ENCODE data around the gene SULT4A1.

The SULT4A1 gene

DNA sequence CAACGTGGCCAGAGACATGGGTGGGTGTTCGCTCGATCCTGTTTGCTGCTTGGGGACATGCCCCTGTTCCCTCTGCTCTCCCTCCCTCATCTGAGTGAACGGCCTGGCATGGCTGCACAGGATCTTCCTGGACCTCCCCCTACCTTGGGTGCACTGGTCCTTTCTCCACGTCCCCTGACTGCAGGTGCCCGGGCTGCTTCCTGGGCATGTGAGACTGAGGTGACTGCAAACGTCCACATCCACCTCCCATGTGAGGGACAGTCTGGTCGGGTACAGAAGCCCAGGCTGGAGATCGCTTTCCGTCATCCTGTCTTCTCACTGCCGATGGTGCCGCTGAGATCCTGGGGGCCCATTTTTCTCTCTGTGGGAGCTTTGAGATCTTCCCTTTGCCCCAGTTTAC is 11.8 kb downstream of the SULT4A1 start:
- TF ChIP-seq, protein P1, sequence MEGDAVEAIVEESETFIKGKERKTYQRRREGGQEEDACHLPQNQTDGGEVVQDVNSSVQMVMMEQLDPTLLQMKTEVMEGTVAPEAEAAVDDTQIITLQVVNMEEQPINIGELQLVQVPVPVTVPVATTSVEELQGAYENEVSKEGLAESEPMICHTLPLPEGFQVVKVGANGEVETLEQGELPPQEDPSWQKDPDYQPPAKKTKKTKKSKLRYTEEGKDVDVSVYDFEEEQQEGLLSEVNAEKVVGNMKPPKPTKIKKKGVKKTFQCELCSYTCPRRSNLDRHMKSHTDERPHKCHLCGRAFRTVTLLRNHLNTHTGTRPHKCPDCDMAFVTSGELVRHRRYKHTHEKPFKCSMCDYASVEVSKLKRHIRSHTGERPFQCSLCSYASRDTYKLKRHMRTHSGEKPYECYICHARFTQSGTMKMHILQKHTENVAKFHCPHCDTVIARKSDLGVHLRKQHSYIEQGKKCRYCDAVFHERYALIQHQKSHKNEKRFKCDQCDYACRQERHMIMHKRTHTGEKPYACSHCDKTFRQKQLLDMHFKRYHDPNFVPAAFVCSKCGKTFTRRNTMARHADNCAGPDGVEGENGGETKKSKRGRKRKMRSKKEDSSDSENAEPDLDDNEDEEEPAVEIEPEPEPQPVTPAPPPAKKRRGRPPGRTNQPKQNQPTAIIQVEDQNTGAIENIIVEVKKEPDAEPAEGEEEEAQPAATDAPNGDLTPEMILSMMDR (conservative IDR thresholded peaks at IDR 0.05; ENCODE audit: low read length), result no peak
- DNase-seq (ENCODE audit: low read depth), result no peak
- no peak overlapping the region for H3K4me3 ChIP-seq (ENCODE audit: low read length)

GRCh38 chr22:43849731-43850130 is 12.6 kb downstream of the SULT4A1 start:
- DNase-seq (ENCODE audit: low read depth), result no peak
- TF ChIP-seq, protein P1 (conservative IDR thresholded peaks at IDR 0.05; ENCODE audit: low read length), result no peak
- H3K4me3 ChIP-seq (ENCODE audit: low read length), result no peak overlapping the region

DNA sequence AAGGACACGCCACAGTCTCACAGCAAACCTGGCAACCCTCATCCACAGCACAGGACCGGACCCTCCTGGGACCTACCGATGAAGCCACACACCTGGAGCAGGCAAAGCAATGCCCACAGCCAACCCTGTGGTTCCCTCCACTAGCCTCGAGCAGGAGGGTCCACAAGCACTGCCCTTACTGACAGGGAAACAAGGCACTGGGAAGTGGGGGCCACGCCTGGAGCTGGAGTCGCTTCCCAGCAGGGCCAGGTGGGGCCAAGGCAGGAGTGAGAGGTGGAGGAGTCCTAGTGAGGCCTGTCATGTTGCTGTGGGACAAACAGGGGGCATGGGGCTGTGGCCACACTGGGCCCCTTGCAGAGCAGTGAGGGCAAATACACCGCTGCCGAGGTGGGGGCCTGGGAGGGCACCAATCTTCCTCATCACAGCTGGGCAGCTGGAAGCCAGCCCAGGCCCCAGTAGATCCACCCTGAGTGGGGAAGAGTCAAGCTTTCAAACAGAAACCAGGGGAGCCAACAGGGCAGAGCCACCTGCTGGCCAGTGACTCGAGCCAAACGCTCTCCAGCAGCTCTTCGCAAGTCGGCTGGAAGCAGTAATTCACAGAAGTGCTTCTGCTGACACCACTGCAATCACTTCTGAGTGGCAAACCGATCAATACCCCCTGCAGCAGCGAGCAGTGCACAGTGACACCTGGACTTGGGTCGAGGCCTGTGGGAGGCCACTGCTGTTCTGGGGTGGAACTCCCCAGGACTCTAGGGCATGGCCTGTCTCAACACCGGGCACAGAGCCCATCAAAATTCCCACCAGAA is 13.7 kb downstream of the SULT4A1 start:
- peak; percentile 42 for DNase-seq (ENCODE audit: low read depth)
- no peak overlapping the region for H3K4me3 ChIP-seq (ENCODE audit: low read length)
- TF ChIP-seq, protein P1 (conservative IDR thresholded peaks at IDR 0.05; ENCODE audit: low read length), result peak; percentile 67

GRCh38 chr22:43847376-43848289 is 14.7 kb downstream of the SULT4A1 start:
- TF ChIP-seq, protein P1 (conservative IDR thresholded peaks at IDR 0.05; ENCODE audit: low read length), result no peak
- DNase-seq (ENCODE audit: low read depth), result no peak
- no peak overlapping the region for H3K4me3 ChIP-seq (ENCODE audit: low read length)

- TF ChIP-seq, protein P1 (conservative IDR thresholded peaks at IDR 0.05; ENCODE audit: low read length), result no peak
- no peak overlapping the region for H3K4me3 ChIP-seq (ENCODE audit: low read length)
Measured at GRCh38 chr22:43846966-43847365, 15.3 kb downstream of the SULT4A1 start.

GRCh38 chr22:43845981-43846380 is 16.3 kb downstream of the SULT4A1 start:
- TF ChIP-seq, protein P1 (conservative IDR thresholded peaks at IDR 0.05; ENCODE audit: low read length), result no peak
- H3K4me3 ChIP-seq (ENCODE audit: low read length), result no peak overlapping the region
- DNase-seq (ENCODE audit: low read depth), result no peak

More at GRCh38 chr22:43846966-43847365, 15.3 kb downstream of the SULT4A1 start:
- DNase-seq (ENCODE audit: low read depth), result no peak
